Inferior parietal cortex (tissue), 1 donor: ENCODE results near the gene GGT5.
"Not testable (repeated sequence)": the region's sequence is repeated elsewhere in the genome, so short reads cannot be mapped to it uniquely, and the experiment has no call there.

Experiments used
- DNase-seq: peaks from one replicate; pipeline ENCODE4 v3.0.0-alpha.2; 2016; ENCODE audit errors: extremely low spot score

Gene GGT5

GRCh38 chr22:24232725-24233124, 12.2 kb downstream of the GGT5 start:
- no peak for DNase-seq

DNA sequence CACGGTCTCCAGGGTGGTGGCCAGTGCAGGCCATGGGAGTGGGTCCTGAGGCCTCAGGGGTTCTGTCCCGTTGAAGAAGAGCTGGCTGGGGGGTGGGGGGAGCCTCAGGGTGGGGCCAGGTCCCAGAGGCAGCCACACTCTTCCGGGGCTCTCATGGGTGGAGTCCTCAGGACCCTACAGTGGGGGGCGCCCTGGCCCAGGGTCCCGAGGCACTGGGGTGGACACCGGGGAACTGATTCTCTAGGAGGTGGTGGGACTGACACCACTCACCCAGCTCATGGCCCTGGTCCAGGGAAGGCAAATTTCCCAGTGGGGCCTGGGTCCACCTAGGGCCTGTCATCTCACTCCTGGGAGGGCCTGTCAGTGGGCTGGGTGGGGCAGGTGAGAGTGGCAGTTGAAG, 12.8 kb downstream of the GGT5 start:
- no peak for DNase-seq

DNA sequence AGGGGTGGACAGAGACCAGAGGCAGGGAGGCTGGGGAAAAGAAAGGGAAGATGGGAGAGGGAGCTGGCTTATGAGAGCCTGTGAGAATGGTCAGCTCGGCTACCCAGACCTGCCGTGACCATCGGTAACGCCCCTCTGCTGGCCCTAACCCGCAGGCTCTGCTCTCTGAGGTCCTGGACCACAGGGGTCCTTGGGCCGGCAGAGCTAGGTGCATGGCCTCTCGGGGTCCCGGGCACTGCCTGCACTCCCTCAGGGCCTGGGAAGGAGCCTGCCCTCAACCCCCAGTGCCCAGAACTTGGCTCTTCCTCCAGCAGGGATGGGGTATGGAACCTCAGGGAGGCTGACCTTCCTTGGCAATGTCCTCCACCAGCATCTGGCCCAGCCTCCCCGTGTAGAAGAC, 13.2 kb downstream of the GGT5 start:
- DNase-seq = no peak

GRCh38 chr22:24230911-24231656, 13.8 kb downstream of the GGT5 start:
- DNase-seq = no peak

GRCh38 chr22:24225951-24226350, 18.9 kb downstream of the GGT5 start:
- no peak for DNase-seq

DNA sequence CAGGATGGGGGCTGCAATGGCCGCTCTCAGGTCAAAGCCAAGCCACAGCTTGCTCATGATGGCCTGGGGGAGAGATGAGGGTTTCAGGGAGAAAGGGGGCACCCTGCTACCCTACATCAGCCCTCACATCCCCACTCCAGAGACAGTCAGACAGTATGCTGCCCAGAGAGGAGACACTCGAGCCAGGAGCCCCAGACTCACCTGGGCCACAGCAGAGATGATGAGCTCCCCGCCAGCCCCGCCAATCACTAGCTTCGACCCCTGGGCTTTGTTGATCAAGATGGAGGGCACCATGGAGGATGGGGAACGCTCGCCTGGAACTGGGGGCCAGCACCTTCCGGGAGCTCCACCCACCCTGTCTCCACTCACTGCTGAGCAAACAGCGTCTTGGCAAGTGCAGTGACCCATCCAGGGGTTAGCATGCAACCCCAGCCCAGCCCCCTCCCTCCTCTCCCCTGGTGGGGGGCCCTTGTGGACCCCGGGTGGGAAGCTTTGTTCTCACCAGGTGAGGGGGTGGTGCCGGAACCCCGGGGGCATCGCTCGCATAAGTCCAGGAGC, 19.8 kb downstream of the GGT5 start:
- no peak for DNase-seq

DNA sequence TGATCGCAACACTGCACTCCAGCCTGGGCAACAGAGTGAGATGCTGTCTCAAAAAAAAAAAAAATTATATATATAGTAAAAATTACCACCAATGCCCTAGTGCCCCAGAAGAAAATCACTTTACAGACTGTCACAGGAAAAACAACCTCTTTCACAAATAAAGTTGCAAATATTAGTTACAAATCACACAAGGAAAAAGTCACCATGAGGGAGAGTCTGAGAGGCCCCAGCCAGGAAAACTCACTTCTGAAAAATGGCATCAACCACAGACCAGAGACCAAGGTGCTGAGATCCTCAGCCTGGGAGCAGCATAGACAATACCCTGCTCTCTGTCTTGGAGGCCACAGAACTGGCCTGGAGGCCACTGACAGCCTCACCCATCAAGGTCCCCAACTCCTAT, 20.4 kb downstream of the GGT5 start:
- DNase-seq = no peak

- DNase-seq = no peak
Observed at GRCh38 chr22:24219750-24220149, 25.1 kb downstream of the GGT5 start.

GRCh38 chr22:24217384-24217783, 27.5 kb downstream of the GGT5 start:
- DNase-seq = no peak

- DNase-seq = no peak
Observed at GRCh38 chr22:24216541-24217209, 28.2 kb downstream of the GGT5 start.

GRCh38 chr22:24214467-24215285, 30.2 kb downstream of the GGT5 start:
- DNase-seq = no peak

DNA sequence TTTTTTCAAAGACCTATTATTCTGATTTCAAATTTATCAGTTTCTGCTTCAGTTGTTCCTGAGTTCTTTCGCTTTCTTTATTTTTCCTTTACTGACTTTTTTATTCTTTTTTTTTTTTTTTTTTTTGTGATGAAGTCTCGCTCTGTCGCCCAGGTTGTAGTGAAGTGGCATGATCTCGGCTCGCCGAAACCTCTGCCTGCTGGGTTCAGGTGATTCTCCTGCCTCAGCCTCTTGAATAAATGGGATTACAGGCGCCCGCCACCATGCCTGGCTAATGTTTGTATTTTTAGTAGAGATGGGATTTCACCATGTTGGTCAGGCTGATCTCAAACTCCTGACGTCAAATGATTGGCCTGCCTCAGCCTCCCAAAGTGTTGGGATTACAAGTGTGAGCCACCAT, 31.8 kb downstream of the GGT5 start:
- DNase-seq = not testable (repeated sequence)

DNA sequence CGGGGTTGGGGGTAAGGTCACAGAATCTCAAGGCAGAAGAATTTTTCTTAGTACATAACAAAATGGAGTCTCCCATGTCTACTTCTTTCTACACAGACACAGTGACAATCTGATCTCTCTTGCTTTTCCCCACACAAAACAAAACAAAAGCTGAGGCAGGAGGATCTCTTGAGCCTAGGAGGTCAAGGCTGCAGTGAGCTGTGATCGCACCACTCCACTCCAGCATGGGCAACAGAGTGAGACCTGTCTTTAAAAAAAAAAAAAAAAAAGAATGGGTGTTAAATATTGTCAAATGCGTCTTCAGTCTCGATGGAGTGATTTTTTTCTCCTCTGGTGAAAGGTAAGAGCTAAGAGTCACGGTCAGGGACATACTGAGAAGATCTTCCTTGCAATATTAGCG, 33.2 kb downstream of the GGT5 start:
- not testable (repeated sequence) for DNase-seq

- not testable (repeated sequence) for DNase-seq
Observed at GRCh38 chr22:24210409-24210808, 34.5 kb downstream of the GGT5 start.

- no peak for DNase-seq
Observed at GRCh38 chr22:24209687-24210086, 35.2 kb downstream of the GGT5 start.

GRCh38 chr22:24209016-24209415, 35.9 kb downstream of the GGT5 start:
- no peak for DNase-seq

GRCh38 chr22:24208012-24208749, 36.7 kb downstream of the GGT5 start:
- DNase-seq = peak; percentile 15

GRCh38 chr22:24207264-24208011, 37.4 kb downstream of the GGT5 start:
- no peak for DNase-seq

DNA sequence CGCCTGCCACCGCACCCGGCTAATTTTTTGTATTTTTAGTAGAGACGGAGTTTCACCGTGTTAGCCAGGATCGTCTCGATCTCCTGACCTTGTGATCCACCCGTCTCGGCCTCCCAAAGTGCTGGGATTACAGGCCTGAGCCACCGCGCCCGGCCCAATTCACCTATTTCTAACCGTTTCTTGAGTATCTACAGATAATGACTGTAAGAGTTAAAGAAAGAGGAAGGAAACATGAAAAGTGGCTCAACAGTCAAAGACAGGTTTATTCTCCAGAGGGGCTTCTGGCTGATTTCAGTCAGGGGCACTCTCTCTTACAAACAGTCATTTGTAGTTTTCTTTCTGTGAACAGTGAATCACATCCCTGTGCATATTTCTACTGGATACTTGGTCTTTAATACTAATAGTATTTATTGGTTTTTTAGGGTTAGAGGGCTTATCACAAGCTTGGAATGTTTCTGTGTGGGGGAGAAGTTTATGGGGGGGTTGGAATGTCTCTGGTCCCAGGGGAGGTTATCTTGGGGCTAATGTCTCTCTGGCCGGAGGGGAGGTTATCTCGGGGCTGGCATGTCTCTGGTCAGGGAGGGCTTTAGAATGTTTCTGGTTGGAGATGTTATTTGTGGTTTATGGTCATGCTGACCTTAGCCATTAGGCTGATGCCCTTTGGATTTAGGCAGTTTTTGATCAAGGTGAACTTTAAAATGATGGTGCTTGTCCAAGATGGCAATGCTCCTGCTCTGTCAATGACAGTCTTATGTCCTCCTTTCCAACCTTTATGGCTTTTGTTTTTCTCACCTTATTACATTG, 38.2 kb downstream of the GGT5 start:
- DNase-seq = not testable (repeated sequence)
